ENCODE data around the gene DNAJC30. TPM values are rescaled to one million over a fixed set of nuclear protein-coding genes. Genes with fewer than 3 reads are reported as not detected.

The DNAJC30 gene
- total and polyA plus RNA-seq, 2 of the 8 experiments (the other 6 are each of a cell fraction or from before 2014, with no cell fraction given) = 6.1 to 6.3 TPM

- H3K36me3 ChIP-seq (ENCODE audit: control insufficient read depth in 2 of 4, insufficient read depth in 4 of 4, low read length in 3 of 4) = no peaks in the 10 kb centered on the region
- H2AK5ac ChIP-seq (ENCODE audit: low read depth, low read length) = no peak overlapping the region
- H3K18ac ChIP-seq (ENCODE audit: extremely low read depth, low read length) = no peak overlapping the region
- H3K9me3 ChIP-seq (ENCODE audit: insufficient read depth in 2 of 2, low read depth in 1 of 2, low read length in 1 of 2) = no peaks in the 10 kb centered on the region
- peak overlapping the region; percentile 73 to 92 (median 86) for H3K4me3 ChIP-seq (ENCODE audit: extremely low read depth in 1 of 4, insufficient read depth in 2 of 4, low read depth in 3 of 4, low read length in 4 of 4)
- no peak overlapping the region for H2BK12ac ChIP-seq (ENCODE audit: low read depth, low read length)
- H3K56ac ChIP-seq (replicated peaks; ENCODE audit: insufficient read length, low read depth, low read length) = no peak overlapping the region
- no peaks in the 10 kb centered on the region; a peak in 3 of 7 replicates for H3K4me1 ChIP-seq (replicated peaks in 1 of 4; ENCODE audit: control insufficient read depth in 3 of 4, insufficient read depth in 4 of 4, low read length in 3 of 4)
- no peak overlapping the region for H2BK20ac ChIP-seq (ENCODE audit: low read length)
- H4K8ac ChIP-seq (ENCODE audit: extremely low read depth, insufficient read depth, low read length) = no peak overlapping the region; the same call in 1 of the 2 replicates
- H2BK120ac ChIP-seq (replicated peaks; ENCODE audit: low read depth, low read length) = no peak overlapping the region
- no peak for DNase-seq (ENCODE audit: low read depth in 1 of 2, low spot score in 2 of 2)
- CTCF ChIA-PET (ENCODE audit: partially characterized antibody) = interaction anchor here (7.4 kb wide), 1 partner anchor 111 kb away, joined by 57 read pairs; no protein-coding TSS in a partner anchor
- FAIRE-seq = no peak
- no peaks in the 10 kb centered on the region for H3K79me2 ChIP-seq (ENCODE audit: control insufficient read depth in 1 of 2, insufficient read depth in 2 of 2, low read length in 2 of 2)
- peaks cover 3% of the 10 kb centered on the region; the same call in 1 of the 2 replicates for H3K23me2 ChIP-seq (ENCODE audit: low read depth, low read length)
- peaks cover 8% of the 10 kb centered on the region for H3K79me1 ChIP-seq (ENCODE audit: low read depth, low read length)
- POLR2A ChIA-PET (ENCODE audit: partially characterized antibody) = interaction anchor here (1.1 kb wide), 1 partner anchor 33 kb away, joined by 3 read pairs; no protein-coding TSS in a partner anchor
- H4K5ac ChIP-seq (ENCODE audit: insufficient read length, low read depth, low read length) = no peak overlapping the region
- H3K23ac ChIP-seq (ENCODE audit: insufficient read length) = no peak overlapping the region
- H3K9ac ChIP-seq (replicated peaks in 1 of 4; ENCODE audit: extremely low read depth in 1 of 4, low read depth in 3 of 4, low read length in 3 of 4) = no peak overlapping the region
- no peak overlapping the region for H3K4ac ChIP-seq (replicated peaks; ENCODE audit: insufficient read length, low read depth, low read length)
- peaks cover 10 to 11% of the 10 kb centered on the region in 2 experiments for H4K20me1 ChIP-seq (replicated peaks in 1 of 2; ENCODE audit: control insufficient read depth in 1 of 2, insufficient read depth in 2 of 2, low read length in 2 of 2)
- no peak overlapping the region for H3K27ac ChIP-seq (ENCODE audit: low read depth, low read length)
- H2AFZ ChIP-seq (ENCODE audit: low read length) = no peak overlapping the region
- WGBS, 2 experiments (ENCODE audit: extremely low coverage in 1 of 2, insufficient coverage in 1 of 2, insufficient read length in 1 of 2, insufficient replicate concordance in 2 of 2, low coverage in 1 of 2, low lambda C conversion rate in 2 of 2, missing lambda C conversion rate in 1 of 2) = 60% methylated on average over 7 of the region's 9 CpGs; no CpG with 5 or more reads in 1 of the 2 experiments
- no peak overlapping the region for H3K14ac ChIP-seq (ENCODE audit: insufficient read length)
- no peak overlapping the region for H4K91ac ChIP-seq (replicated peaks; ENCODE audit: insufficient read length, low read length)
- no peak overlapping the region for H2BK5ac ChIP-seq (ENCODE audit: low read depth, low read length)
- peaks cover 0 to 18% (median 13%) of the 10 kb centered on the region in 4 experiments; a peak in 5 of 7 replicates for H3K27me3 ChIP-seq (replicated peaks in 1 of 4; ENCODE audit: control insufficient read depth in 3 of 4, extremely low read depth in 1 of 4, insufficient read depth in 3 of 4, low read length in 3 of 4)
- no peak overlapping the region for H2BK15ac ChIP-seq (ENCODE audit: low read length)
- peak overlapping the region; percentile 68 to 91 for H3K4me2 ChIP-seq (ENCODE audit: insufficient read depth in 1 of 2, low read depth in 2 of 2, low read length in 2 of 2)
- TF ChIP-seq JUND (IDR thresholded peaks at IDR 0.05; ENCODE audit: low read length) = no peak
- no peak for TF ChIP-seq SIX5 (IDR thresholded peaks at IDR 0.05; ENCODE audit: low read depth, low read length)
- no peak for TF ChIP-seq SP1 (IDR thresholded peaks at IDR 0.05; ENCODE audit: low read depth, low read length)
These were observed 35.2 kb upstream of the DNAJC30 start for GRCh38 chr7:73718438-73718881.
